Uterus (tissue), 2 donors: ENCODE measurements around the gene VEZT.

ENCODE experiments used
- POLR2A ChIP-seq, 2 donors: fragments of 450-650 bp; IDR thresholded peaks; one replicate each; pipeline ENCODE4 v1.6.1; 2016; ENCODE audit warnings: antibody characterized with exemption in 2 of 2, mild to moderate bottlenecking in 1 of 2, moderate library complexity in 1 of 2
- TF ChIP-seq, protein P1 (sequence below), 4 experiments: fragments of 200-600 bp in 2 of 4; fragments of 450-650 bp in 2 of 4; sonication (generic) in 2 of 4; IDR thresholded peaks; one replicate each; pipeline ENCODE4 v1.5.1; 2016 to 2019; ENCODE audit warnings: antibody characterized with exemption in 4 of 4, mild to moderate bottlenecking in 2 of 4, moderate library complexity in 1 of 4

DNA sequence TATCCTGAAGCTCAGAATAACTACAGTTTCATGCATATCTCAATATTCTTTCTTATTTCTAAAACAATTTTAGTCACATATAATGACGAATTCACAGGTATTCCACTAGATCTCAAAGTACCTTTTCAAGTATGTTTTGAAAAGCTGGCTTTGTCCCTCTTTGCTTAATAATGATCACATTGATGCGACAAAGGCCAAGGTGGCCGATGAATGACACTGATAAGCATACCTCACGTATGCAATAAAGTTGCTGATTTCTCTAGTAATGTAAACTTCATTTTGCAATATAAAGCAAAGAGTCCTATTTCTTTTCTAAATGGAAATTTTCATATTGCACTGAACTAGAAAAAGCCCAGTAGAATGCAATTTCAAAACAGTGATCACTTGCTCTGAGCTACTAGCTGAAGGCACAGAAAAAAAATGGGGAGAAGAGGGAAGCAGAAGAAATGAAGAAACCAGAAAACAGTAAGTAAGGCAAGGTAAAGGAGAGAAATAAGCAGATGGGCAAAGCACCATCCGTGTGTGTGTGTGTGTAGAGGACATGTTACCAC lies 29.7 kb upstream of the VEZT start:
- TF ChIP-seq, protein P1, sequence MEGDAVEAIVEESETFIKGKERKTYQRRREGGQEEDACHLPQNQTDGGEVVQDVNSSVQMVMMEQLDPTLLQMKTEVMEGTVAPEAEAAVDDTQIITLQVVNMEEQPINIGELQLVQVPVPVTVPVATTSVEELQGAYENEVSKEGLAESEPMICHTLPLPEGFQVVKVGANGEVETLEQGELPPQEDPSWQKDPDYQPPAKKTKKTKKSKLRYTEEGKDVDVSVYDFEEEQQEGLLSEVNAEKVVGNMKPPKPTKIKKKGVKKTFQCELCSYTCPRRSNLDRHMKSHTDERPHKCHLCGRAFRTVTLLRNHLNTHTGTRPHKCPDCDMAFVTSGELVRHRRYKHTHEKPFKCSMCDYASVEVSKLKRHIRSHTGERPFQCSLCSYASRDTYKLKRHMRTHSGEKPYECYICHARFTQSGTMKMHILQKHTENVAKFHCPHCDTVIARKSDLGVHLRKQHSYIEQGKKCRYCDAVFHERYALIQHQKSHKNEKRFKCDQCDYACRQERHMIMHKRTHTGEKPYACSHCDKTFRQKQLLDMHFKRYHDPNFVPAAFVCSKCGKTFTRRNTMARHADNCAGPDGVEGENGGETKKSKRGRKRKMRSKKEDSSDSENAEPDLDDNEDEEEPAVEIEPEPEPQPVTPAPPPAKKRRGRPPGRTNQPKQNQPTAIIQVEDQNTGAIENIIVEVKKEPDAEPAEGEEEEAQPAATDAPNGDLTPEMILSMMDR (IDR thresholded peaks at IDR 0.05), result no peak
- TF ChIP-seq POLR2A (IDR thresholded peaks at IDR 0.05), result no peak
